Astrocyte of the spinal cord (primary cell): ENCODE data around the gene MRPS23.

Experiments used
- DNase-seq: peaks from one replicate; pipeline ENCODE4 v3.0.0; 2011; ENCODE audit warnings: low read depth, low spot score
- H3K4me3 ChIP-seq: 2 replicates; pipeline ENCODE4 v1.5.1; 2011; ENCODE audit warnings: low read depth, mild to moderate bottlenecking, low read length, moderate library complexity
- in situ Hi-C: cut with HindIII; loops from 2 replicates; pipeline ENCODE4 v1.10.0; 2017; ENCODE audit warnings: low sequenced_read_pairs
- TF ChIP-seq, protein P1 (sequence below): IDR thresholded peaks from 2 replicates; pipeline ENCODE4 v1.5.1; 2012; ENCODE audit warnings: low read depth, mild to moderate bottlenecking, low read length, inconsistent platforms

The MRPS23 gene

GRCh38 chr17:57877803-57878377, 28.0 kb upstream of the MRPS23 start:
- no peak overlapping the region for H3K4me3 ChIP-seq

GRCh38 chr17:57876866-57877237, 27.0 kb upstream of the MRPS23 start:
- in situ Hi-C loops: no loop called here
- DNase-seq: no peak

More at GRCh38 chr17:57877803-57878377, 28.0 kb upstream of the MRPS23 start:
- in situ Hi-C loops: no loop called here
- no peak for DNase-seq
- TF ChIP-seq, protein P1, sequence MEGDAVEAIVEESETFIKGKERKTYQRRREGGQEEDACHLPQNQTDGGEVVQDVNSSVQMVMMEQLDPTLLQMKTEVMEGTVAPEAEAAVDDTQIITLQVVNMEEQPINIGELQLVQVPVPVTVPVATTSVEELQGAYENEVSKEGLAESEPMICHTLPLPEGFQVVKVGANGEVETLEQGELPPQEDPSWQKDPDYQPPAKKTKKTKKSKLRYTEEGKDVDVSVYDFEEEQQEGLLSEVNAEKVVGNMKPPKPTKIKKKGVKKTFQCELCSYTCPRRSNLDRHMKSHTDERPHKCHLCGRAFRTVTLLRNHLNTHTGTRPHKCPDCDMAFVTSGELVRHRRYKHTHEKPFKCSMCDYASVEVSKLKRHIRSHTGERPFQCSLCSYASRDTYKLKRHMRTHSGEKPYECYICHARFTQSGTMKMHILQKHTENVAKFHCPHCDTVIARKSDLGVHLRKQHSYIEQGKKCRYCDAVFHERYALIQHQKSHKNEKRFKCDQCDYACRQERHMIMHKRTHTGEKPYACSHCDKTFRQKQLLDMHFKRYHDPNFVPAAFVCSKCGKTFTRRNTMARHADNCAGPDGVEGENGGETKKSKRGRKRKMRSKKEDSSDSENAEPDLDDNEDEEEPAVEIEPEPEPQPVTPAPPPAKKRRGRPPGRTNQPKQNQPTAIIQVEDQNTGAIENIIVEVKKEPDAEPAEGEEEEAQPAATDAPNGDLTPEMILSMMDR: no peak

DNA sequence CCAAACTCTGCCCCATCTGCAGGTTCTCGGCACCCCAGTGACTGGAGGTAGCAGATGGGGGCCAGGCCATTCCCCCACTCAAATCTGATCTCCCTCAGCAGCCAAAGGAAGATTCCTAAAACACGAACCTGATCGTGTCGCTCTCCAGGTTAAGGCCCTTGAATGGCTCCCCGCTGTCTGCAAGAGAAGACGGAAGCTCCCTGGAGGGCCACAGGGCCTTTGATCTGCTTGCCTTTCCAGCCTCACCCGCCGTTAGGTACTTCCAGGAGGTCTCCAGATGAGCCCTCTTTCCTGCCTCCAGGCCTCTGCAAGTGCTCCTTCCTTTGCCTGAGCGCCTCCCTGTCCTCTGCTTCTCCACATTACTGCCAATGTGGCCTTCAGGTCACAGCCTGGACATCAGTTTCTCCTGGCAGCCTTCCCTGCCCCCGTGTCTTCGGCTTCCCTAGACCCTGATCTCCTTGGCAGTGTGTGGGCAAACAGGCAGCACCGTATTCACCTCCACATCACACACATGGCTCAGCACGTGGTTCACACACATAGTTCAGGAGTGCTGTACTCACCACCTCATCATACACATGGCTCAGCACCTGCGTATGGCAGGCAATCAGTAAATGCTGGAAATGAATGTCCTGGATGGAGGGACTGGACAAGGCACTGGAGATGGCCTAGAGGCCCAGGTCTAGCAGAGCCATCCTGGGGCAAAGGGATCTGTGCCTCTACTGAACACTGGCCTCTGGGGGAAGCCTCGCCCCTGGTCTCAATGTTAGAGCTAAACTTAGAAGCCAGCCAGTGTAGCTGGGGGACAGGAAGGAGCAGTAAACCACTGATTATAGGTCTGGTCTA, 26.4 kb upstream of the MRPS23 start:
- no peak for DNase-seq
- in situ Hi-C loops: no loop called here
- TF ChIP-seq, protein P1: no peak
- H3K4me3 ChIP-seq: no peak overlapping the region

More at GRCh38 chr17:57876866-57877237, 27.0 kb upstream of the MRPS23 start:
- TF ChIP-seq, protein P1: no peak
- H3K4me3 ChIP-seq: no peak overlapping the region

DNA sequence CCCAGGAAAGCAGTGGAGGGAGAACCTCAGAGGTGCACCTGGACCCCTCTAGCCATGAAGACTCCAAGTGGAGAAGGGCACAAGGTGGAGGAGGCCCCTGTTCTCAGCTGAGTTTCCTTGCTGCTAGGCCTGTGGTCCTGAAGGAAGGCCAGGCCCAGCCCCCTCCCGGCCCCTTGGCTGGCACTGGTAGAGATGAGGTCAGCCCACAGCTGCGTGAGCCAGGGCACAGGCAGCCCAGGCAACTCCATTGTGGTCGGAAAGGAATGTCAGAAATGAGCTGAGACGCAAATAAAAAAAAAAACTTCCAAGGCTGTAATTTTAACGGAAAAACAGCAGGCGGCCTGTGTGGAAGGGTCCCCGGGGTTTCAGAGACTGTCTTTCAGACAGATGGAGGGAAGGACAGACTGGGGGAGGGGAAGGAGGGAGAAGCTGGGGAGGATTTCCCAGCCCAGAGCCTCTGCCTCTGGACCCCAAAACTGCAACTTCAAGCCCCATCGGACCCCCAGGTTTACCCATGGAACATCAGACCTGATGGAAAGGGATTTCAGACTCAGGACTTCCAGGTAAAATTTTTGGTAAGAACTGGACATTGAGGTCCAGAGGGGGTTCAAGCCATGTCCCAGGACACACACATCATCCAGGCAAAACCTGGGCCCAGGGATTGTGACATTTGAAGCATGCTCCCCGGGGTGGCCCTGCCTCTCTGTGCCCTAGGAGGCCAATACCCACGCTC, 25.6 kb upstream of the MRPS23 start:
- in situ Hi-C loops: no loop called here
- TF ChIP-seq, protein P1: peak; percentile 60
- peak; percentile 98 for DNase-seq
- no peak overlapping the region for H3K4me3 ChIP-seq

- DNase-seq: peak; percentile 97
- no peak overlapping the region for H3K4me3 ChIP-seq
- in situ Hi-C loops: no loop called here
- TF ChIP-seq, protein P1: no peak
Observed at GRCh38 chr17:57874434-57875289, 24.8 kb upstream of the MRPS23 start.

DNA sequence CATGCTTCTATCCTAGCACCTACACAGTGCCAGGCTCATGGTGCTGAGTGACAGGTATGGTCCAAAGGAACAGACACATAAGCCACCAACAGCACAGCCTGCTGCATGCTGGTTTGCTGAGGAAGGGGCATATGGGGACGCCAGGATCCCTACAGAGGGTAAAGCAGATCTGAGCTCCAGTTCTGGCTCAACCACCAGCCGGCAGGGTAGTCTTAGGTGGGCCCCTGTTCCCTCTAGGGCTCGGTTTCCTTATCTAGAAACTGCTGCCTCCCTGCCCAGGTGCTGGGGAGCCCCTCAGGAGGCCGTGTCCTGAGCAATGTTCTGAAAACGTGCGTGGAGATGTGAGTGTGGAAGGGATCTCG, 24.2 kb upstream of the MRPS23 start:
- H3K4me3 ChIP-seq: no peak overlapping the region
- DNase-seq: no peak
- in situ Hi-C loops: no loop called here
- TF ChIP-seq, protein P1: no peak
